H9 (cell line): ENCODE data around the gene GHSR. TPM values are rescaled to one million over a fixed set of nuclear protein-coding genes. Genes with fewer than 3 reads are reported as not detected.

Source experiments
- DNase-seq: peaks from one replicate; pipeline ENCODE4 v3.0.0-alpha.2; 2017
- H2AFZ ChIP-seq: one replicate; pipeline ENCODE4 v1.6.1; 2013; ENCODE audit warnings: mild to moderate bottlenecking, low read length, control low read depth, moderate library complexity
- H2AK5ac ChIP-seq: 2 replicates; pipeline ENCODE4 v1.6.1; 2013; ENCODE audit warnings: low read length, control low read depth, mixed read lengths; ENCODE audit not compliant: insufficient read length
- H2BK120ac ChIP-seq: one replicate; pipeline ENCODE4 v1.6.1; 2013; ENCODE audit warnings: low read depth, mild to moderate bottlenecking, low read length, control low read depth, inconsistent platforms; ENCODE audit not compliant: poor library complexity, severe bottlenecking
- H2BK12ac ChIP-seq: 2 replicates; pipeline ENCODE4 v1.6.1; 2013; ENCODE audit warnings: low read length, control low read depth, mixed read lengths, low read depth; ENCODE audit not compliant: insufficient read length
- H2BK15ac ChIP-seq: 2 replicates; pipeline ENCODE4 v1.6.1; 2013; ENCODE audit warnings: low read depth, low read length, control low read depth
- H2BK20ac ChIP-seq: one replicate; pipeline ENCODE4 v1.6.1; 2013; ENCODE audit warnings: low read depth, mild to moderate bottlenecking, low read length, control low read depth, inconsistent platforms; ENCODE audit not compliant: poor library complexity, severe bottlenecking
- H2BK5ac ChIP-seq: 2 replicates; pipeline ENCODE4 v1.6.1; 2013; ENCODE audit warnings: low read length, control low read depth, mixed read lengths; ENCODE audit not compliant: insufficient read length
- H3K14ac ChIP-seq: 2 replicates; pipeline ENCODE4 v1.6.1; 2013; ENCODE audit warnings: low read length, control low read depth; ENCODE audit not compliant: insufficient read depth
- H3K18ac ChIP-seq: 2 replicates; pipeline ENCODE4 v1.6.1; 2013; ENCODE audit warnings: low read depth, mild to moderate bottlenecking, mixed read lengths, low read length, control low read depth; ENCODE audit not compliant: insufficient read length
- H3K23ac ChIP-seq: 2 replicates; pipeline ENCODE4 v1.6.1; 2013; ENCODE audit warnings: low read length, control low read depth, mixed read lengths, low read depth; ENCODE audit not compliant: insufficient read length
- H3K23me2 ChIP-seq: 2 replicates; pipeline ENCODE4 v1.6.1; 2013; ENCODE audit warnings: low read depth, mild to moderate bottlenecking, mixed read lengths, low read length, control low read depth; ENCODE audit not compliant: insufficient read length, poor library complexity, severe bottlenecking
- H3K27ac ChIP-seq: 2 replicates; pipeline ENCODE4 v1.5.1; 2013; ENCODE audit warnings: low read length, control low read depth, mixed read lengths, low read depth; ENCODE audit not compliant: insufficient read length
- H3K27me3 ChIP-seq: 2 replicates; pipeline ENCODE4 v1.6.1; 2013; ENCODE audit warnings: low read length, control low read depth, inconsistent platforms; ENCODE audit not compliant: insufficient read depth
- H3K4ac ChIP-seq: 2 replicates; pipeline ENCODE4 v1.6.1; 2013; ENCODE audit warnings: low read depth, mild to moderate bottlenecking, control low read depth, inconsistent platforms, low read length, moderate library complexity
- H3K4me1 ChIP-seq: 2 replicates; pipeline ENCODE4 v1.6.1; 2013; ENCODE audit warnings: low read length, control low read depth, inconsistent platforms; ENCODE audit not compliant: insufficient read depth
- H3K4me2 ChIP-seq: 2 replicates; pipeline ENCODE4 v1.6.1; 2013; ENCODE audit warnings: low read length, control low read depth, mixed read lengths; ENCODE audit not compliant: insufficient read length, insufficient read depth
- H3K56ac ChIP-seq: 2 replicates; pipeline ENCODE4 v1.6.1; 2013; ENCODE audit warnings: low read depth, mild to moderate bottlenecking, mixed read lengths, low read length, control low read depth; ENCODE audit not compliant: insufficient read length
- H3K79me1 ChIP-seq: 2 replicates; pipeline ENCODE4 v1.6.1; 2013; ENCODE audit warnings: low read depth, mild to moderate bottlenecking, moderate library complexity, low read length, control low read depth, inconsistent platforms; ENCODE audit not compliant: insufficient read depth, poor library complexity, severe bottlenecking
- H3K79me2 ChIP-seq: 2 replicates; pipeline ENCODE4 v1.6.1; 2013; ENCODE audit warnings: low read length, control low read depth, inconsistent platforms; ENCODE audit not compliant: insufficient read depth
- H3K9ac ChIP-seq: 2 replicates; pipeline ENCODE4 v1.6.1; 2013; ENCODE audit warnings: low read length, control low read depth, mixed read lengths; ENCODE audit not compliant: insufficient read length; ENCODE audit errors: extremely low read depth
- H3K9me3 ChIP-seq: one replicate; pipeline ENCODE4 v1.6.1; 2013; ENCODE audit warnings: low read depth, low read length, inconsistent platforms; ENCODE audit not compliant: control insufficient read depth
- H3T11ph ChIP-seq: one replicate; pipeline ENCODE4 v1.6.1; 2013; ENCODE audit warnings: mild to moderate bottlenecking, low read length, control low read depth, inconsistent platforms
- H4K20me1 ChIP-seq: one replicate; pipeline ENCODE4 v1.6.1; 2013; ENCODE audit not compliant: control insufficient read depth, insufficient read length, insufficient read depth
- H4K5ac ChIP-seq: 2 replicates; pipeline ENCODE4 v1.6.1; 2013; ENCODE audit warnings: low read depth, mild to moderate bottlenecking, mixed read lengths, low read length, control low read depth; ENCODE audit not compliant: insufficient read length
- H4K8ac ChIP-seq: replicated peaks from 2 replicates; pipeline ENCODE4 v1.6.1; 2013; ENCODE audit warnings: low read length, control low read depth, mixed read lengths, low read depth; ENCODE audit not compliant: insufficient read length
- H4K91ac ChIP-seq: 2 replicates; pipeline ENCODE4 v1.6.1; 2013; ENCODE audit warnings: low read depth, mild to moderate bottlenecking, moderate library complexity, mixed read lengths, low read length, control low read depth; ENCODE audit not compliant: insufficient read length
- H3K27ac Mint-ChIP-seq, 3 experiments: 2 replicates in 2 of 3; 3 replicates in 1 of 3; pipeline ENCODE4 v1.8.0; 2020 to 2021; ENCODE audit warnings: mixed read lengths in 3 of 3, mild to moderate bottlenecking in 1 of 3, moderate library complexity in 1 of 3
- H3K27me3 Mint-ChIP-seq: 2 replicates; pipeline ENCODE4 v1.8.0; 2021; ENCODE audit warnings: low read depth, mild to moderate bottlenecking, moderate library complexity, mixed read lengths
- H3K36me3 Mint-ChIP-seq, 3 experiments: 2 replicates in 2 of 3; 3 replicates in 1 of 3; pipeline ENCODE4 v1.8.0; 2020 to 2021; ENCODE audit warnings: low read depth in 3 of 3, mixed read lengths in 3 of 3; ENCODE audit not compliant: insufficient read depth in 1 of 3
- H3K4me1 Mint-ChIP-seq, 2 experiments: 2 replicates each; pipeline ENCODE4 v1.8.0; 2020; ENCODE audit warnings: mixed read lengths in 2 of 2
- H3K4me3 Mint-ChIP-seq, 2 experiments: 2 replicates in 1 of 2; 3 replicates in 1 of 2; pipeline ENCODE4 v1.8.0; 2020 to 2021; ENCODE audit warnings: mild to moderate bottlenecking in 2 of 2, mixed read lengths in 2 of 2, moderate library complexity in 1 of 2
- H3K9me3 Mint-ChIP-seq, 2 experiments: 2 replicates in 1 of 2; 3 replicates in 1 of 2; pipeline ENCODE4 v1.8.0; 2020; ENCODE audit warnings: mild to moderate bottlenecking in 2 of 2, mixed read lengths in 2 of 2, moderate library complexity in 1 of 2
- CTCF ChIP-seq: fragments of 200-600 bp; sonication (generic); conservative IDR thresholded peaks from 3 replicates; pipeline ENCODE4 v1.8.0; 2021; ENCODE audit warnings: antibody characterized with exemption, mild to moderate bottlenecking
- WGBS: extraction: QIAGEN DNeasy Blood & Tissue Kit; methylation state at CpG from one replicate; pipeline ENCODE4 v1.1.7; 2013; ENCODE audit warnings: missing lambda C conversion rate, low lambda C conversion rate, mixed read lengths; ENCODE audit not compliant: insufficient read length; ENCODE audit errors: extremely low coverage; 5-methylcytosine and 5-hydroxymethylcytosine counted together
- total RNA-seq: library from RNA; stranded (reverse); gene quantifications from 2 replicates; pipeline ENCODE4 v1.2.1, GENCODE V29; 2021

GHSR gene
- total RNA-seq, 1 experiment from 2014 or later = not detected

GRCh38 chr3:172466553-172467130 lies 18.4 kb upstream of the GHSR start:
- Histone ChIP-seq H2BK20ac (no peak overlapping the region), H3K4ac (no peak overlapping the region), H3K23me2 (no peaks in the 10 kb centered on the region), H2AK5ac (no peak overlapping the region), H2BK120ac (no peak overlapping the region), H3K4me2 (no peak overlapping the region), H2BK5ac (no peak overlapping the region), H2BK12ac (no peak overlapping the region), H3K23ac (no peak overlapping the region), H4K20me1 (no peaks in the 10 kb centered on the region), H4K5ac (no peak overlapping the region), H3K9ac (no peak overlapping the region), H3K79me2 (no peaks in the 10 kb centered on the region), H3K14ac (no peak overlapping the region), H3K9me3 (no peaks in the 10 kb centered on the region), H3T11ph (no peak overlapping the region), H3K56ac (no peak overlapping the region), H2BK15ac (no peak overlapping the region), H3K4me1 (no peaks in the 10 kb centered on the region), H4K91ac (no peak overlapping the region), H2AFZ (no peak overlapping the region), H3K79me1 (no peaks in the 10 kb centered on the region), H3K27ac (no peak overlapping the region), H3K18ac (no peak overlapping the region), H4K8ac (no peak overlapping the region), H3K27me3 (no peaks in the 10 kb centered on the region)
- H3K36me3 Mint-ChIP-seq = peaks cover 0 to under 1% (median 0%) of the 10 kb centered on the region in 3 experiments; a peak in 1 of 7 replicates
- H3K4me1 Mint-ChIP-seq = 0 out of 4 replicates have a peak, but pooled peaks cover 0 to 2% of the 10 kb centered on the region in 2 experiments
- H3K9me3 Mint-ChIP-seq = peaks cover 1 to 2% of the 10 kb centered on the region in 2 experiments; a peak in 2 of 5 replicates
- TF ChIP-seq CTCF = no peak
- H3K27ac Mint-ChIP-seq = no peak overlapping the region; a peak in 1 of 7 replicates
- H3K4me3 Mint-ChIP-seq = no peak overlapping the region
- H3K27me3 Mint-ChIP-seq = no peaks in the 10 kb centered on the region
- DNase-seq = no peak
- no CpG with 5 or more reads among the region's 4 CpGs for WGBS
